HG02938 (cell line): ENCODE results near the gene FLNB.

Experiments
- ATAC-seq: cut with Tn5 transposase; IDR thresholded peaks from one replicate; pipeline ENCODE4 v1.9.1; 2021; ENCODE audit warnings: mild to moderate bottlenecking, moderate library complexity; ENCODE audit not compliant: unreplicated experiment

Gene FLNB

DNA sequence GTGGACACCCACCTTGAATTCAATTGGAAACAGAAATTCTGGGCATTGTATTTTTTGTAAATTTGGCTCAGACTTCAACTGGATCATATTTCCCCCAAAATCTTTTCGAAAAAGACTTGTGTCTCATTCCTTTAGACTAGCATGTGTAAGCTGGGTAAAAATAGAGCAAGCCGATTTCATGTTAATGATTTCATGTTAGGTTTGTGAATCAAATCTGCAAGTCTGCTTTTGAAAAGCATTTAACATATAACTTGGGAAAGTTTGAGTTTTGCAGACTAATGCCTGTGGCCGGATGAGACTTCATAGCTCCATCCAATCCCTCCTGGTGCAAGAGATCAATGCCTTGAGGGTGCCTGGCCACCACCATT is 64.5 kb downstream of the FLNB start:
- no peak for ATAC-seq

DNA sequence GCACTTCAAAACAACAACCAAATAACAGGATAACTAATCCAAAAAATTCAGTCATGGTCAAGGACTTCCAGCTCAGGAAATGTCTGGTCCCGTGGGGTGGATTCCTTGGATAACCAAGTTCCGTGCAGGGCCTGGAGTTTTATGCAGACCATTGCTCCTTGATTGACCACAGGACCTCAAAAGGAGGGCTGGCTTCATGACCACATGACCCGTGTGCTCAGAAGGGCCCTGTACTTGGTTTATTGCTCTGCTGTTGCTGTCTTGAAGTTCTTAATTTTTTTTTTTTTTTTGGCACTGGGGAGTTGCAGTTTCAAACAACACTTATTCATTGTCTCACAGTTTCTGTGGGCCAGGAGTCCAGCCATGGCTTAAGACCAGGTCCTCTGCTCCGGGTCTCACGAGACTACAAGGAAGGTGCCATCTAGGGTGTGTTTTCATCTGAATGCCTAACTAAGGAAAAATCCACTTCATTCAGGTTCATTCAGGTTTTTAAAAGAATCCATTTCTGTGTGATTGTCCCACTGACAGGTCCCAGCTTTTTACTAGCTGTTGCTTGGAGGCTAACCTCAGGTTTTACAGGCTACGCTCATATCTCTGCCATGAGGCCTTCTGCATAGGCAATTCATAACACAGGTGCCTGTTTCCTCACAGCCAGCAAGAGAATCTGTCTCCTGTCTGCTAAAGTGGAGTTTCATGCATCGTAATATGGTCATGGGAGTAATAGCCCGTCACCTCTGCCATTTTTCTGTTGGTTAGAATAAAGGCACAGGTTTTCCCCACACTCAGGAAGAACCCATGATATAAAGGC is 65.3 kb downstream of the FLNB start:
- no peak for ATAC-seq

DNA sequence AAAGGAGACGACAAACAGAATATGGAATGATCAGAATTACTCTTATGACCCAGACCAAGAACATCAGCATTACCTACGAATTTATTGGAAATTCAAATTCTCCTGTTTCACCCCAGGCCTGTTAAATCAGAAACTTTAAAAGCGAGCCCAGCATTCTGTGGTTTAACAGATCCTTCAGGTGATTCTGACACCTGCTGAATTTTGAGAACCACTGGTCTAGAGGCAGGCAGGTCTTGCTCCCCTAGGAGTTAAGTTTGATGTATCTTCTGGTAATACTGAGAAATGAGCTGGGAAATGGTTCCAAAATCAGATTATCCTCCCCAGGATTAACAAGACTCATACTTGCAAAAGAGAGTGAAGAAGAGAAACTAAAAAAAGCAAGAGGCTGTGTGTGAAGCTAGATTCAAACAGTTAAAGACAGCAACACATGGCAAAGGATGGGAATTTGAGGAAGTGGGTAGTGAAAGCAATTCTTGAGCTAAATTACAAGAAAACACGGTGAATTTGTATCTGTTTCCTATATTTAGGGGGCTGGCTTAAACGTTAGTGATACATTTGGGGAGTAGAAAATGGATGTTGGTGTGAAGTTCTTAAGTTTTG is 66.0 kb downstream of the FLNB start:
- no peak for ATAC-seq

DNA sequence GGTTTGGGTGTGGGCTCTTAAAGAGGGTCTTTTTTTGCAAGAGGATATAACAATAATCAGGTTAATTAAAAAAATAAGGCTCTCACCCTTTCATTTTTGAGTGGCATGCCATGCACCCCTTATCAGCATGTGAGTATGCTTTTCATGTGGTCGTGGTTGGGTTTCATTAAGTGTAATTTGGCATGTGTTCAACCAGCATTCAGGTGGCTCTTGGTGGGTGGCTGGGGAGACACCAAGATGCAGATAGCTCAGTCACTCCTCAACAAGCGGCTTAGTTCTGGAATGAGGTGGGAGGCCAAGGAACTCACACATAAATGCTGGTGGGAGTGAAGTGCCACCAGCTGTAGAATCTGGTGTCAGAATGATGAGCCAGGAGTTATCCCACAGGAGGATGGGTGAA is 66.8 kb downstream of the FLNB start:
- ATAC-seq, result no peak

DNA sequence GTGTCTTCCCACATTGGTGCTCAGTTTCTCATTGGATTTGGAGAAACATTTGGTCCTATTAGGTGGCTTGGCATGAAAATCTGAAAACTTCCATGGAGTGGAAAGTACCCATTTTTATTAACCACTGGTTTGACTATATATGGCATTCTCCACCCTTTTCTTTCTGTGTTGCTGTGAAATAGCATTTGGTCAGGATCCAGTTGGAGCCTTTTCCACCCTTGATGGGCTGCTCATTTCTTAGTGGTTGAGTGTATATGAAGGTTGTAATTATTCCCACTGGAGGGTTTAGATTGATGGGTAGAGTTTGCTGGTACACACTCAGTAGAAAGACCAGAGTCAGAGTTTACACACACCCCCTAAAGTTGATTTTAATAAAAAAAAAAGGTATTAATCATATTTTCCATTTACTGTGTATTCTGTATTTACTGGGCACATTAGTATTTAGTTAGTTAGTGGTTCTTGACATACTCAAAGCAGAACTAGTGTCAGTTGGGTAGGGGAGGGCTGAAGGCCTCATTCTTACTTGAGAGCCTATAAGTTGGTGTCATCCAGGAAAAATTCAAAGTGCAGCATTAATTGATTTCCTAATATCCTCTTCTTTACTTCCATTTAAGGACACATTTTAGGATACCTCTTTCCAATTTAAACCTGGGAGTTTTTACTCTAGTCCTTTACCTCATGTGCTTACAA is 69.5 kb downstream of the FLNB start:
- ATAC-seq, result no peak

DNA sequence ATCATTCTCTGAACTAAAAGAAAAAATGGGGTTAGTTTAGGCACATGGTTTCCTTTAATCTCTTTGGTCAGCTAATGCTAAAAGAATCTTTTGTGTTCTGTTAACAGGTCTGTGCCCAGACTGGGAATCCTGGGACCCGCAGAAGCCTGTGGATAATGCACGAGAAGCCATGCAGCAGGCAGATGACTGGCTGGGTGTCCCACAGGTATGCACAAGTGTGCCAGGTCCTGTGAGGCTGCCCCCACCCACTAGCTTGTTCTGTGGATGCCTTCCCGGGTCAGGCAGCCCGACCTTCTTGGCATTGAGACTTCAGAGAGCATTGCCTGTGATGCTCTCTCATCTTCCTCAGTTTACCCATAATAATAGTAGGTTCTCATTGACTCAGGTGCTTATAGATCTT is 70.4 kb downstream of the FLNB start:
- no peak for ATAC-seq

DNA sequence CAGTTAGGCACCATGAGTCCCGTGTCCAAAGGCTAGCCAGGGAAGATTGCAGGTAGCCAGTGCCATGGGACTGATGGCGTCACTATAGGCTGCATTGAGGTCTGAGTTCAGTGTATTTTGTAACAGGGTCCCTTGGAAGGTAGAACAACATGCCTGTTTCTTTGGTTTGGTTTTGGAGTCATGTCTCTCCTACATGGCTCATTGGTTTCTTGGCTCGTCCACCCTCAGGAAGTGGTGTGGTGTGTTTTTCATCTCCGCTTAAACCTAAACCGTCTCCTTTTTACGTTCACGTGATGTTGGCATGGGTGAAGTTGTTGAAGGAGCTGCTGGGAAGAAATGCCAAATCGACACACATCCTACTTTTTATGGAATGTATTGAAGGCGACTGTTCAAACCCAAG is 71.6 kb downstream of the FLNB start:
- no peak for ATAC-seq

DNA sequence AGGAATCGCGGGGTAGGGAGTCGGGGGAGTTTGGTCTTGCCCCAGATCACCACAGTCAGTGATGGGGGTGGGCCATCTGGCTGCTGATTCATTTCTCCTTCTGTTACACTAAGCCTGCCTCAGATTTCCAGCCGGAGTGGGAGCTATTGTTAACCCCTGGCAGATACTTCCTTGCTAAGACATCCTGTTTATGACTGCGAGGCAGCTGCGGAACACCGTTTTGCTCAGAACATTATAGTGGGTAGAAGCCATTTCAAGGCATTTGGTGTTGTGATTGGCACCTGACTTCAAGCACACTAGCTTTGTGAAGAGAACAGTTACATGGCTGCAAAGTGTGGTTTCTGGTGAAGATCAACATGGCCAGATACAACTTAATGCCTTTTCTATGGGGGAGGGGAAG is 73.8 kb downstream of the FLNB start:
- no peak for ATAC-seq

DNA sequence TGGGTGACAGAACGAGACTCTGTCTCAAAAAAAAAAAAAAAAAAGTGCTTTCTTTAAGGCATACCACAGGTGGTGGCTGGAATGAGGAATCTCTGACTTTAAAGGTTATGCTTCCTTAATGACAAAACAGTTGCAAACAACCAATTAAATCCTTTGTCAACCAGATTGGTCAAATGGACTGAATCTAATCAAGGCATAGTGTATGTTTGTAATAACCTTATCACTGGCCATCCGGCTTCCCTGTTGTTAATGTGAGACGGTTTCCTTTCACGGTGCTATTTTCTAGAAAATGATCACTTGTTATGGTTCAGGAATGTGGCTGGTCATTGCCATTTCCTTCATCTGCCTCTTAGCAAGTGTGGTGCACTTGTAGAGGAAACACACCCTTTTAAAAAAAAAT is 75.9 kb downstream of the FLNB start:
- ATAC-seq, result no peak

DNA sequence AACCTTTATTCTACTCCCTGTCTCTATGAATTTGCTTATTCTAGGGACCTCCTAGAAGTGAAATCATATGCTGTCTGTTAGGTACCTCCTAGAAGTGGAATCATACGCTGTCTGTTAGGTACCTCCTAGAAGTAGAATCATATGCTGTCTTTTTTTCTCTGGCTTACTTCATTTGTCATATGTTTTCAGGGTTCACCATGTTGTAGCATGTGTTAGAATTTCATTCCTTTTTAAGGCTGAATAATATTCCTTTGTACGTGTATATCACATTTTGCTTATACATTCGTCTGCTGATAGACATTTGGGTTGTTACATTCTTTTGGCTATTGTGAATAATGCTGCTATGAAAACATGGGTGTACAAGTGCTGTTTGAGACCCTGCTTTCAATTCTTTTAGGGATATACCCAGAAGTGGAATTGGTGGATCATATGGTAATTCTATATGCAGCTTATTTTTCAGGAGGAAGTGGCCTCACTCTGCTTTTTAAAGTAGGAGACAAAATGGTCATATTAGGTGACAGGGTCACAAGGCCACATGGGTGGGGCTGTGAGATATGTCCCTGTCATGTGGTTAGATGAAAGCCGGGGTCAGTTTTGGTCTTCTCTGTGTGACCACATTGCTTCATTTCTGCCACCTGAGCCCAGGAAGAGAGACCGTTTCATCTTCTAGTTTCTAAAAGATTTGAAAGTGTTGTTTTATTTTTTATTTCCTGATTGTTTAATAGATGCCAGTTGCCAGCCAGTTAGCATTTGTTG is 76.7 kb downstream of the FLNB start:
- peak; percentile 83 for ATAC-seq

DNA sequence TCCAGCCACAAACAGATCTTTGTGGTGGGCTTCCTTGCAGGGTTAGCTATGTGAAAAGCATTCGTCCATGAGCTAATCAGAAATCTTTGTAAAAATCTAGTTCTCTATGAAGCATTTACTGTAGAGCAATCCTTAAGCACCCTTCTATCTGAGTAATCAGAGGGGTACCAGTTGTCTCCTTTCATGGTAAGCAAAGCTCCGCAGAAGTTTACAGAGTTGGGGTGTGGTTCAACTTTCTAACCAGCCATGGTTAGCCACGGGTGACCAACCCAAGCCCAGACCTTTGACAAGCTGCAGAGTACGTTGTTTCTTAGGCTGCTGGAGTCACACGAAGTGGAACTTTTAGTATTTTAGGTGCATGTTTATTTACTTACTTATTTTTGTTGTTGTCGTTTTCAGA is 77.4 kb downstream of the FLNB start:
- ATAC-seq, result peak; percentile 46

DNA sequence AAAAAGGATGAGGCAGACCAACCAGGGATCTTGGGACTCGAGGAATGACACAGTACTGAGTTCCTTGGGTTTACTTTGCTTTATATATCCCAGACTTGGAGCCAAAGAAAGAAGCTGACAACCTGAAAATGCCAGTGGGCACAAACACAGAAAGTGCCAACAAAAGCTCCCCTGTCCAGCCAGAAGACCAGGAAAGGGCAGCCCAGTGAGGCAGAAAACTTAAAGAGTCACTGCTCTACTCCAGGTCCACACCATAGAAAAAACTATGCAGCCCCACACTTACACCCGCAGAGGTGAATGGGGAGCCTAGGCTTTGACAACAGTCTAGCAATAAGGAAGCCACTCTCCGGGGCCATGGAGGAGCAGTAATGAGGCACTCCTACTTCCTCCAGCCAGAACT is 80.3 kb downstream of the FLNB start:
- ATAC-seq, result no peak

DNA sequence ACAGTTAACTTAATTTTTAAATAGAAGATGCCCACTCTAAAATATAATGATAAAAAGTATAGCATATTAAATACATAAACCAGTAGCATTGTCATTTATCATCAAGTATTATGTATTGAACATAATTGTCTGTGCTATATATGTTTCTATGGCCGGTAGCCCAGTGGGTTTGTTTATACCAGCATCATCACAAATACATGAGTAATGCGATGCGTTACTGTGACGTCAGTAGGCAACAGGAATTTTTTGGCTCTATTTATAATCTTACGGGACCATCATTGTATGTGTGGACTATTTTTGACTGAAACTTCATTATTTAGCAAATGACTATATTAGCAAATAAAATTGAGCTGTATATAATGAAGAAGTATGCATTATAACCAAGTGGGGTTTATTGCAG is 82.1 kb downstream of the FLNB start:
- no peak for ATAC-seq

DNA sequence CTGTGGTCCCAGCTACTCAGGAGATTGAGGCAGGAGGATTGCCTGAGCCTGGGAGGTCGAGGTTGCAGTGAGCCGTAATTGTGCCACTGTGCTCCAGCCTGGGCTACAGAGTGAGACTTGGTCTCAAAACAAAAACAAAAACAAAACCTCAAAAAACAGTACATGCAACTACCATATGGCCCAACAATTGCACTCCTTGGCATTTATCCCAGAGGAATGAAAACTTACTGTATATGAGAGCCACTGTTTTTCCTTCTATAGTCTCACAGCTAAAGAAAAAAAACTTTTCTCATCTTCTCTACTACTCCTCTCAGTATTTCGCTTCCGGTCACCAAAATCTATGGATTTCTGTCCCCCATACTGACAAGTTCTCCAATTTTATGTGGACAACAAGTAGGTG is 84.3 kb downstream of the FLNB start:
- no peak for ATAC-seq

DNA sequence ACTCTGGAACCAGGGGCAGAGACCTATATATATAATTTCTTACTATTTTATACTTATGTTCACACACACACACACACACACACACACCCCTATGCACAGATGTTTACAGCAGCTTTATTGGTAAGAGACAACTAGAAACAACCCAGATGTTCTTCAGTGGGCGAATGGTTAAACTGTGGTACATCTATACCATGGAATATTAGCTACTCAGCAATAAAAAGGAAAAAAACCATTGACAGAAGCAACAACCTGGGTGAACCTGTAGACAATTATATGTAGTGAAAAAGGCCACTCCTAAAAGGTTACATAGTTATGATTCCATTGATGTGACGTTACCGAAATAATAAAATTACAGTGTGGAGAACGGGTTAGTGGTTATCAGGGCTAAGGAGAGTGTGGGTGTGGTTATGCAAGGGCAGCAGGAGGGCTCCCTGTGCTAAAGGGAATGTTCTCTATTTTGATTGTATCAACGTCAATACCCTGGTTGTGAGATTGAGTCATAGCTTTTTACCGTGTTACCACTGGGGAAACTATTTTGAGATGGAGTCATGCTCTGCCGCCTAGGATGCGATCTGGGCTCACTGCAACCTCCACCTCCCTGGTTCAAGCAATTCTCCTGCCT is 85.5 kb downstream of the FLNB start:
- ATAC-seq, result no peak

DNA sequence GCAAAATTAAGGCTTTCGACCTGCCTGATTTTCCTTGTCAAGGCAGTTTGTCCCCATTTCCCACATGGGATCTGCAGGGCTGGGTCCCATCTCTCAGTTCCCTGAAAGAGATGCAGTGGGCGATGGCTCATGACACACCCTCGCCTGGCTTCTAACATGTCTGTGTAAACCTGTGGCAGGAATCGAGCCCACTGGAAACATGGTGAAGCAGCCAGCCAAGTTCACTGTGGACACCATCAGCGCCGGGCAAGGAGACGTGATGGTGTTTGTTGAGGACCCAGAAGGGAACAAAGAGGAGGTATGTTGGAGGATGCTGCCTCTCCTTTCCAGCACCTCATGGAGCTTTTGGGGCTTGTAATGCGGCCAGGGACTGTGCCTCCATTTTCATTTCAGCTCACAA is 86.4 kb downstream of the FLNB start:
- no peak for ATAC-seq

DNA sequence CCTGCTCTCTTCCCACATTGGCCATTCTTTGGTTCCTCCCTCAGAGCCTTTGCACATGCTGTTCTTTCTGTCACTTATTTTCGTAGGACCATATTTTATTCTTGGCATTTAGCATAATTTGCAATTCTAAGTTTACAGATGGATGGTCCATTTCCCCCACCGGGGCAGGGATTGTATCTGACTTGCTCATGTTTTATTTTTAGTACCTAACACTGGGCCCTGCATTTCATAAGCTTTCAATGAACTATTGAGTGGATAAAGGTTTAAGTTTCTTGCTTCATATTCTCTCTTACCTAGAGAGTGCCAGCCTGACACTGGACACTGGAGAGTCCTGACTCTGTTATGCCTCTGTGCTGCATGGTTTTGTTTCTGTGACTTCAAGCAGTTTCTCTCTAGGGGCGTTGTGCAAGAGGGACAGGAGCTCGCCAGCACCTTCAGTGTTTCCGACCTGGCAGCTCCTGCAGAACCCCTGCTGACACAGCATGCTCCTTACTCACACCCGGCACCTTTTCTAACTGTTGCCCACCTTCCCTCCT is 87.4 kb downstream of the FLNB start:
- ATAC-seq, result no peak

DNA sequence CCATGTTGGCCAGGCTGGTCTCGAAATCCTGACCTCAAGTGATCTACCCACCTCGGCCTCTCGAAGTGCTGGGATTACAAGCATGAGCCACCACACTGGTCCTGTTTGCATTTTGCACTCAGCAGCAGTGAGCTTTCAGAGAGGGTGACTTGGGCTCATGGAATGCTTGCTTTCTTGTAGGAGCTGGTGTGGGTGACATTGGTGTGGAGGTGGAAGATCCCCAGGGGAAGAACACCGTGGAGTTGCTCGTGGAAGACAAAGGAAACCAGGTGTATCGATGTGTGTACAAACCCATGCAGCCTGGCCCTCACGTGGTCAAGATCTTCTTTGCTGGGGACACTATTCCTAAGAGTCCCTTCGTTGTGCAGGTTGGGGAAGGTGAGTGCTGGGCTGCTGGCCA is 90.3 kb downstream of the FLNB start:
- ATAC-seq, result no peak

DNA sequence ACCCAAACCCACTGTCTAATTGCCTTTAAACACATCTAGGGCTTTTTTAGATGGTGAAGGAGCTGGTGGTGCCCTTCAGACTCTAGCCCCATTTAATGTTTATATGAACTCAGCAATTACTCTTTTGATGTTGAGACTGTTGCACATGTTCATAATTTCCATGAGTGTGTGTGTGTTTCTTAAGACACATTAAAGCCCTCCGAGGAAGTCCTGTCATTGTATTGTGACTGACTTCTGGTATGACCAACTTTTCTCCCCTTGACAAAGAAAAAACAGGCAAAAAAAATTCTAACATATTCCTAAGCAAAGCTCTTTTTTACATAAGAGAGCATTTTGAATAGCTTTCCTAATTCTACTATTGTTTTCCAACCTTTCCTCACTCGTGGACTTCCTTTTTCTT is 91.6 kb downstream of the FLNB start:
- ATAC-seq, result no peak

DNA sequence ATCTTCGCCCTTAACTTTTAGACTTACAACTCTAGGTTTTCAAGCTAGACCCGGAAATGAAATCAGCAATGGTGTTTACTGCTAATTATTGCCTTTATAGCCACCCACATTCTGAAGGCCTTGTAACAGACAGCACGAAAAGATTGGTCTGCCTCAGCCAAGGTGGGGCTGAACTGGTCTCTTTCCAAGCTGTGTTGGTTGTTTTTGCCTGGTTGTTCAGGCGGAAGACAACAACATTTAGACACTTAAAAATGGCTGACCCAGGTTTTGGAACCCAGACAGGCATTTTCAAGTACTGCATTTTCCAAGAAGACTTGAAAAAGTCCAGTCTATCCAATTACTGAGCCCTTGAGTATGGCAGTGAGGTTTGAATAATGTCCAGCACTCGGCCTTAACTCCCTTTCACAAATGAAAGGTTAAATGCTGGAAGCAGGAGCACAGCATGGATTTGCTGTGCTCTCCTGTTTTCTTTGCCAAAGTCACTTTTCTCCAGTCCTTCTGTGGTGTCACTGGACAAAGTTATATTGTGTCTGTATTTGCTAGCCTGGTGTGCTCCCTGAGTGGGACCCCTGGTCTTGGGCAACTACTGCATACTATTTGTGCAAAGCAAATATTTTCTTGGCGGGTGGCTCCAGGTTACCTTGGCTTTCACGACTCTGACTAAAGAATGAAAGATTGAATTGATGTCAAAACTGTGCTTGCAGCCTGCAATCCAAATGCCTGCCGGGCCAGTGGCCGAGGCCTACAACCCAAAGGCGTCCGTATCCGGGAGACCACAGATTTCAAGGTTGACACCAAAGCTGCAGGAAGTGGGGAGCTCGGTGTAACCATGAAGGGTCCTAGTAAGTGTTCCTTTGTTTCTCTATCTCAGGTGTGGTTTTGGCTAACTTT is 93.5 kb downstream of the FLNB start:
- no peak for ATAC-seq
